Measurements from ENCODE around the gene ABLIM2.

ABLIM2 gene

DNA sequence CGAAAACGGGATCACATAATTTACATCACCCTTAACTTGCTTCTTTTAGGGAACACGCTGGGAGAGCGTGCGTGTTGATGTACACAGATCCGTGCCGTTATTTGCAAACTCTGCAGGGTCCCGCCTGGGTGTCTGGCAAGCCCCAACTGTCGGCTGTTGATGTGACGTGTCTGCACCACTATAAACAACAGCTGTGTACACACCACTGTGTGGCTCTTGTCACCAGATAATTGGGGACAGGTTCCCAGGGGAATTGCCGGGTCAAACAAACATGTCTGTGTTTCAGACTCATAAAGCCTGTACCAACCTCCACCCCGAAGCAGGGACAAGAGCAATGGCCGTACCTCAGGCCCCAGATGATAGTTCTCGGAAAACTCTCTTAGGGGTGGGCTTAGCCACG, 113.9 kb downstream of the ABLIM2 start:
- no peak for DNase-seq (ENCODE audit: extremely low read depth, low read depth)
- no peak for TF ChIP-seq CTCF (IDR thresholded peaks at IDR 0.05; ENCODE audit: low read depth, low read length)

DNA sequence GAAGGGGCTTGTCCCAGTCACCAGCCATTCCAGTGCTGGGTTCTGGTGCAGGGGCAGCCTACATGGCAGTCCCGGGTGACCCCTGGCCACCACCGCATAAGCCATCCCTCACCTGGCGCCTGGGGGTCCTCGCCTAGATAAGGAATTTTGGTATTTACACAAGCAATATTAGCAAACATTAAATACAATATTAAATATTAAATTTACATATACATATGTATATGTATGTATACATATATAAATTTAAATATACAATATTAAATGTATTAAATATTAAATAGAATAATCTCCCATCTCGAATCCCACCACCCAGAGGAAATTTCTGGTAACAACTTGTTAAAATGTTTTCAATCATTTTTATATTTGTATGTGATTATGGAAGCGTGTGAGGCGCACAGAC, 114.4 kb downstream of the ABLIM2 start:
- DNase-seq (ENCODE audit: extremely low read depth, low read depth): no peak
- no peak for TF ChIP-seq CTCF (IDR thresholded peaks at IDR 0.05; ENCODE audit: low read depth, low read length)

DNA sequence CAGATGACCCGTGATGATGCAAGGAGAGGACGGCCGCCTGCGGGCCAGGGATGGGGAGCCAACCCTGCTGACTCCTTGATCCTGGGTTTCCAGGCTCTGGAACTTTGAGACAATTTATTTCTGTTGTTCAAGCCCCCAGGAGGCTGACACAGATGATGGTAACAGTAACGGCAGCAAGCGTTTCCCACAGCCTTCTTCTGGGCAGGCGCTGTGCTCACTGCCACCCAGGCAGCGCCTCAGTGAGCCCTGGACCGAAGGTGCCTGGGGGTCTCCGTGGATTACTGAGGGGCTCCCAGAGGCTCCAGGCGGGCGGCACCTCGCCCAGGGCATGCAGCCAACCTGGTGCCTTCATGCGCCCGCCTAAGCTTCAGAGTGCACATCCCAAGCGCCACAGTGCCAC, 115.0 kb downstream of the ABLIM2 start:
- no peak for DNase-seq (ENCODE audit: extremely low read depth, low read depth)
- no peak for TF ChIP-seq CTCF (IDR thresholded peaks at IDR 0.05; ENCODE audit: low read depth, low read length)

DNA sequence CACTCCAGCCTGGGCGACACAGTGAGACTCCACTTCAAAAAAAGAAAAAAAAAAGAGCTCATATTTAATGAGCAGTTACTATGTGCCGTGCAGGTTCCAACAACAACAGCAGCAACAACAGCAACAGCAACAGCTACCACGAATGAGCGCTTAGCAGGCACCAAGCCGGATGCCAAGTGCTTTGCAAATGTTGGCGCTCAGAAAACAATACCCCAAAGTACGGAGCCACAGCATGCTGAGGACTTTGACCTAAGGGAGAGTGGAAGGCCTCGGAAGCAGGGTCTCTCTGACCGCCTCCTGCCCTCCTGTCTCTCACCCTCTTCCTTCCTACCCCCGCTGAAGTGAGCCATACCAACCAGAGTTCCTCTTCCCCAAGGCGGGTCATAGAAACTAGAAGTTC, 116.7 kb downstream of the ABLIM2 start:
- DNase-seq (ENCODE audit: extremely low read depth, low read depth): no peak
- no peak for TF ChIP-seq CTCF (IDR thresholded peaks at IDR 0.05; ENCODE audit: low read depth, low read length)

DNA sequence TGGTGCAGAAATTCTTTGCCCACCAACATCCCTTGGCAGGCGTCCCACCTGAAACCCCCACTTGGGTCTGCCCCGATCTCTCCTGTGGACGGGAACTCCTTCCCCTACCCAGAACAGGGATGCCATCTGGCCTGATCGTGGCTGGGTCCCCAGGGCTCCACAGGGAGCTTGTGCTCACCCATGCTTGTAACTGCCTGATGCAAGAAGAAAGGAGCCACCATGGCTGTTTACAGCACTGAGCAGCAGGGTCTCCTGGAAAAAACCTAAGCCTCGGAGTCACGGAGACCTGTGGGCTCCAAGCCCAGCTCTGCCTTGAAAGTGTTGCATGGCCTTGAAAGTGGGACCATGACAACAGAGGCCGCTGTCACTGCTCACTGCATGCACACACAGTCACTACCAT, 117.4 kb downstream of the ABLIM2 start:
- TF ChIP-seq CTCF (IDR thresholded peaks at IDR 0.05; ENCODE audit: low read depth, low read length): no peak
- no peak for DNase-seq (ENCODE audit: extremely low read depth, low read depth)

DNA sequence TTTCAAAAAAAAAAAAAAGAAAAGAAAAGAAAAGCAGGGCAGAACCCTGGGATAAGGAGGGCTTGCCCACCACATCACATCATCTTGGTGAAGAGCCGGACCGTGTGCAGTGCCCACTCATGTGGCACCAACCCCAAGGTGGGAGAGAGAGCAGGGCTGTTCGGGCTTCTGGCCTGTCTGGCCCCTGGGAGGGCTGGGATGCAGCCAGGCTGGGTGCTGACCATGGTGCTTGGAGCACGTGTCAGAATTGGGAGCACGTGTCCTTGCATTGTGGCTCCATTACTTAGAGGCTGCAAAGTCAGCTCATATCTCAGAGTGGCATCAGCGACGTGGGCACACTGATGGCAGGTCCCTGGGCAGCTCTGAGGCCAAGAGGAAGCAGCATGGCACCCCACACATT, 118.0 kb downstream of the ABLIM2 start:
- TF ChIP-seq CTCF (IDR thresholded peaks at IDR 0.05; ENCODE audit: low read depth, low read length): no peak
- no peak for DNase-seq (ENCODE audit: extremely low read depth, low read depth)

- DNase-seq (ENCODE audit: extremely low read depth, low read depth): no peak
- no peak for TF ChIP-seq CTCF (IDR thresholded peaks at IDR 0.05; ENCODE audit: low read depth, low read length)
These were observed 118.8 kb downstream of the ABLIM2 start for GRCh38 chr4:8039853-8040252.

All from AG09319 (cell line).